SK-N-SH treated with all-trans-retinoic acid at 6 μM for 48 hours (cell line): ENCODE measurements around the gene UNC13B.

Source experiments
- CSDC2 ChIP-seq: fragments of 250-450 bp; sonication (Bioruptor Pico); IDR thresholded peaks from 2 replicates; pipeline ENCODE4 v1.5.0; 2020; ENCODE audit warnings: mild to moderate bottlenecking, moderate library complexity
- PATZ1 ChIP-seq: fragments of 250-450 bp; sonication (Bioruptor Pico); IDR thresholded peaks from 2 replicates; pipeline ENCODE4 v1.8.0; 2020; ENCODE audit warnings: mild to moderate bottlenecking, moderate library complexity, borderline replicate concordance
- ZC3H10 ChIP-seq: fragments of 250-450 bp; sonication (Bioruptor Pico); IDR thresholded peaks from 2 replicates; pipeline ENCODE4 v1.5.1; 2021; ENCODE audit warnings: mild to moderate bottlenecking, moderate library complexity

GRCh38 chr9:35205340-35205739 lies 43.5 kb downstream of the UNC13B start:
- no peak for TF ChIP-seq PATZ1
- no peak for TF ChIP-seq ZC3H10
- no peak for TF ChIP-seq CSDC2 (CRISPR knock-in tag)
